ENCODE data around the gene ARSI. TPM values are rescaled to one million over a fixed set of nuclear protein-coding genes. Genes with fewer than 3 reads are reported as not detected.

The ARSI gene
- total RNA-seq, 2 donors from 2014 or later = 1.3 to 1.9 TPM

- intact Hi-C loops (cut with DNase I) = no loop called here
- peak; percentile 75 for DNase-seq (ENCODE audit: low spot score)
These were observed 4.6 kb downstream of the ARSI start for GRCh38 chr5:150297934-150298595.

GRCh38 chr5:150297236-150297890 is 5.3 kb downstream of the ARSI start:
- peak; percentile 82 for DNase-seq (ENCODE audit: low spot score)
- intact Hi-C loops (cut with DNase I) = no loop called here

- intact Hi-C loops (cut with DNase I) = no loop called here
These were observed 6.2 kb downstream of the ARSI start for GRCh38 chr5:150296496-150296895.

GRCh38 chr5:150295741-150296486 is 6.8 kb downstream of the ARSI start:
- intact Hi-C loops (cut with DNase I) = no loop called here
- DNase-seq (ENCODE audit: low spot score) = peak; percentile 62

More at GRCh38 chr5:150296496-150296895, 6.2 kb downstream of the ARSI start:
- DNase-seq (ENCODE audit: low spot score) = peak; percentile 73

DNA sequence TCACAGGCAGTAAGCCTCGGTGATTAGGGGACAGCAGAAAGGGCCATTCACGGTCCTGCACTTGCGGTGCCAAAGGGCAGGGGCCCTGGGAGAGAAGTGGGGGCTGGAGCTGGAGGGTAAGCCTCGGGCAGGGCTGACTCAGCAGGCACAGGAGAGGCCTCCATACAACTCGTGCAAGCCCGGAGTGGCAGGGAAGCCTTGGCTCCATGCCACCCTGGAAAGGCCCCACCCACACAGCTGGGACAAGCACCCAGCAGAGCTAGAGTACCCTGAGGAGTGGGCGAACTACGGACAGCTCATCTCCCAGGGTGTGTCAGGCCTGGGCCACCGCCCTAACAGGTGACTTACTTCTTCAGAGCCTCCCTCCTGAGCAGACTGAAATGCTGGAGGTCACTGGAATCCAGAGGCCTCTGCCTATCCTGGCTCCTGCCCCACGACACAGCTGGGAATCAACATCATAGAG is 7.5 kb downstream of the ARSI start:
- intact Hi-C loops (cut with DNase I) = no loop called here
- peak; percentile 83 for DNase-seq (ENCODE audit: low spot score)

DNA sequence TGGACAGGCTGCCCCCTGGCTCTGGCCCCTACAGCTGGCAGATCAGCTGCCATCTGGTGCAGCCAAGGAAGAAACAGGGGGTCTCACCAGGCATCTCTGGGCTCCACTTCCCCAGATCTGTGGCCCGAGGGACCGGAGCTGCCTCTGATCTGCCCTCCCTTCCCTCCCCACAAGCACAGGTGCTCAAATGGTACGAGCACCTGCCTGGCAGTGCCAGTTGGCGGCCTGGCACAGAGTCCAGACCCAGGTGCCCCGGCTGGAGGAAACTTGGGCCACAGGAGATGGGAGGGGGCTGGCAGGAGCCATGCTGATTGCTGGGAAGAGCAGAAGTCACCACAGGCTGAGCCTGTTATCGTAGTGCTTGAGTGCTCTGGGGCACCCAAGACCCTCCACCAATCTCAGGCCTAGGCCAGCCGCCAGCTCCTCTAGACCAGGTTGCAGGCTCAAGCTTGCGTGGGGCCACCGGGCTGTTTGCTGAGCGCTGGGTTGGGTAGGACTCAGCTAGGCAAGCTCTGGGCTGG is 8.1 kb downstream of the ARSI start:
- intact Hi-C loops (cut with DNase I) = no loop called here
- peak; percentile 76 for DNase-seq (ENCODE audit: low spot score)

GRCh38 chr5:150293091-150293941 is 9.4 kb downstream of the ARSI start:
- no peak for DNase-seq (ENCODE audit: low spot score)

DNA sequence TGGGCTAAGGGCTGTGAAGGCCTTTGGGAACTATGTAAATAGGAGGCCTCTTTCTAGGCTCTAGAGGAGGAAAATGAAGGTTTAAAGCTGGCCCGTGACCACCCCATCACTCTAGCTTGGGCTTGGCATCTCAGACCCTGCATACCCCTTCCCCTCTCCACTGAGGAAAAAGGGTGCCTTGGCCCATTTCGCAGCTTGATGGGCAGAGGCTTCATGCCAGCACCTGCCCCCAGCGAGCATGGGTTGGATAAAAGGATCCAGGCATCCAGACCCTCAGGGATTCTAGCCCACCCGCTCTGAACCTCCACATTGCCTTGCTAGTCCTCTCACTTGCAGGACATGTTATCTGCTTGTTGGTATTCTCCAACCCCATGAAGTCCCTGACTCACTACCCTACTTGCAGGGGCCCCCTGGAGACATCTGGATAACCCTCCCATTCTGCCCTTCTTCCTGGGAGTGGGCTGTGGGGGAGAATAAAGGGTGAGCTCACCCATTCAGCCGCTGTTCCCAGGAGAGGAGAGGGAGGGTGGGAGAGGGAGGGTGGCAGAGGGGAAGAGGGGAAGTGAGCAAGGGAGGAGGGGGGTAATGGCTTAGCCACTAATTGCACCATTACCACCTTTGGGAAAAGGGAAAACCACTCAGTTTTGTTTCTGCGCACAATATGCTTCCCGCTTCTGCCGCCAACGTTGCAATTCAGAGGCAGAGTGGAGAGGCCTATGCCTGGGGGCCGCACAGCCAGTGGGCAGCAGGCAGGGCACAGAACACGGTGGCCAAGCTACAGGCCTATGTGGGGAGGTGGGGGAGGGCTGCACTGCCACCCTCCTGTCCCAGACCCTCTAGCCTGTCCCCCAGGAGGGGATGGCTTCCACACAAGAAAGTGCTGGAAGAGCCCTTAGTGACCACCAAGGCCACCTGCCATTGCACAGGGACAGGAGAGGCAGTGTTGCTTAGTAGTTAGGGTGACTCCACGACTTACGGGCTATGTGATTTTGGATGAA is 11.0 kb downstream of the ARSI start:
- no peak for DNase-seq (ENCODE audit: low spot score)
- intact Hi-C loops (cut with DNase I) = no loop called here

More at GRCh38 chr5:150293091-150293941, 9.4 kb downstream of the ARSI start:
- intact Hi-C loops (cut with DNase I) = no loop called here

GRCh38 chr5:150289551-150290390 is 12.9 kb downstream of the ARSI start, which contains the start of gene CAMK2A:
TSS of gene CAMK2A (minus strand) at chr5:150289773. CDS start at chr5:150289625, 148 bp downstream.
- DNase-seq (ENCODE audit: low spot score) = peak; percentile 76
- intact Hi-C loops (cut with DNase I) = no loop called here

DNA sequence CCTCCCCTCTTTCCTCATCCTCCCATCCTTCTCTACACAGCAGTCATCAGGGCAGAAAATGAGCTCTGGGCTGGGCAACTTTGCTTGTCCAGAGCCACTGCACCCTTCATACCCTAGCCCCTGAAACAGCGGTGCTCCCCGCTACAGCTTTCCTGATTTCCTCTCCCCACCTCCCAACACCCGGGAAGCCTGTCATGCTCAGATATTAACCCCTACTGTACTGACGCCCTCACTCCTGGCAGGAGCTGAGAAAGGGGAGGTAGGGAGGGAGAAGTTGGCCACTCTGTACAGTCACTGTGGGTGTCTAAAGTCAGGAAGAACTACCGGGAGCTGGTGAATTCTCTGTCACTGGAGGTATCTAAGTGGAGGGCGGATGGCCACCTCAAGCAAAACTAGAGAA is 13.9 kb downstream of the ARSI start:
- DNase-seq (ENCODE audit: low spot score) = no peak
- intact Hi-C loops (cut with DNase I) = no loop called here

DNA sequence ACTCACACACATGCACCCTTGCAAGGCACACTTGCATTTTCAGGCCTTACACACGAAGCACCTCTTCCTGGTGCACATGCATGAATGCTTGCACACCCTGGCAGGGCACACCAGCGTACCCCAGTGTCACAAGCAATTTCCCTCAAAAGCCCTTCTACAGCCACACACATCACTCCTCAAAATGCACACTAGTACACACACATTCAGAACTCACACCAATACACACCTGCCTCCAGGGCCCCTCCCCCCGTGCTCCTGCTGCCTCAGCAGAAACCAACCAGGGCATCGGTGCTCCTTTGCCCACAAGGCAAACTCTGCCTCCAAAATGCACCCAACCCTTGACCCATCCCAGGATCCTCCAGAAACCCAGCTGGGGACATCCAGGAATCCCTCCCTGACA is 14.3 kb downstream of the ARSI start:
- intact Hi-C loops (cut with DNase I) = no loop called here
- no peak for DNase-seq (ENCODE audit: low spot score)

- DNase-seq (ENCODE audit: low spot score) = no peak
- intact Hi-C loops (cut with DNase I) = no loop called here
These were observed 15.9 kb downstream of the ARSI start for GRCh38 chr5:150286820-150287219.

- intact Hi-C loops (cut with DNase I) = no loop called here
- DNase-seq (ENCODE audit: low spot score) = peak; percentile 73
These were observed 17.6 kb downstream of the ARSI start for GRCh38 chr5:150285114-150285513.

- peak; percentile 64 for DNase-seq (ENCODE audit: low spot score)
- intact Hi-C loops (cut with DNase I) = no loop called here
These were observed 18.4 kb downstream of the ARSI start for GRCh38 chr5:150284311-150284710.

DNA sequence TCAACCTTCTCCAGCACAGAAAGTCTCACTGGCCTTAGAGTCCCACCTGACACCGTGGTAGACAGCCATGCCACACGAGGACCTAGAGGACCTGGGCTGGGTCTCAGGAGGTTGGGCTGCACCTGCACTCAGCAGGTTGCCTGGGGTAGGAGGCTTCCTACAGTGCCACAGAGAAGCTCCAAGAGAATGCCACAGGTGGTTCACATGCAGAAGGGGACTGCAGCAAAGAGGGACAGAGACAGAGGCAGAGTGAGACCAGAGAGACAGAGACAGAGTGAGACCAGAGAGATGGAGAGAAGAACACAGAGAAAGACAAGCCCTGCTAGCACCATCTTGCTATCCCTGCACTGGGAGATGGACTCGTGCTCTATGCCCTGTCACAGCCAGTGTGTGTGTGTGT is 18.8 kb downstream of the ARSI start:
- DNase-seq (ENCODE audit: low spot score) = peak; percentile 68

GRCh38 chr5:150281987-150282386 is 20.7 kb downstream of the ARSI start:
- intact Hi-C loops (cut with DNase I) = no loop called here
- no peak for DNase-seq (ENCODE audit: low spot score)

More for the DNA sequence above, 18.8 kb downstream of the ARSI start:
- intact Hi-C loops (cut with DNase I) = no loop called here

Measured in posterior vena cava (tissue), 2 donors.